GM18867 (cell line): ENCODE results near the gene UXS1.

Source experiments
- ATAC-seq: cut with Tn5 transposase; IDR thresholded peaks from one replicate; pipeline ENCODE4 v1.9.1; 2021; ENCODE audit warnings: mild to moderate bottlenecking, moderate library complexity; ENCODE audit not compliant: unreplicated experiment

Gene UXS1

DNA sequence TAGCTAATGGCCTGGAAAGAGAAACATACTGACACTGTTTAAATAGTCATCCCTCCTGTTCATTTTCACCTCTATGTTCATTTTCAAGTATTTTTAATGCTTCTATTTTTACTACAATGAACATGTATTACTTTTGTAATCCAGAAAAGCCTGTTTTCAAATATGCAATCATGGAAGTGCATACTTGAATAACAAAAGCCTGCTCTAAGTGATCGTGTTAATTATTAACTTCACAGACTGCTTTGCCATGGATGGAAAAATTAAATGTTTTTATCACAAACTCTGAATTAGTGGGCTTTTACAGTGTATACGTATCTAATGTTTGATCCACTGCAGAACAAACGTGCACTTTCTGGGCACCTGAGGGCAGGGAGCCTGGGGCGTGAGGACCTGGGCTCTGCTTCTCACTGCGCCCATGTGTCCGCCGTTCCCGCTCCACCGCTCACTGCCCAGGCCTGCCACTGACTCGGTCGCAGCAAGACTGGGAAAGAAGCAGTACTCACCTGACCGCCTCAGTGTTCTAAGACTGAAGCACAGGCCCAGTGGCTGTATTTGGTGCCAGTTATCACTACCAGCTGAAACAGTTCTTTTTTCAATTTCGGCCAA, 80.6 kb downstream of the UXS1 start:
- no peak for ATAC-seq

DNA sequence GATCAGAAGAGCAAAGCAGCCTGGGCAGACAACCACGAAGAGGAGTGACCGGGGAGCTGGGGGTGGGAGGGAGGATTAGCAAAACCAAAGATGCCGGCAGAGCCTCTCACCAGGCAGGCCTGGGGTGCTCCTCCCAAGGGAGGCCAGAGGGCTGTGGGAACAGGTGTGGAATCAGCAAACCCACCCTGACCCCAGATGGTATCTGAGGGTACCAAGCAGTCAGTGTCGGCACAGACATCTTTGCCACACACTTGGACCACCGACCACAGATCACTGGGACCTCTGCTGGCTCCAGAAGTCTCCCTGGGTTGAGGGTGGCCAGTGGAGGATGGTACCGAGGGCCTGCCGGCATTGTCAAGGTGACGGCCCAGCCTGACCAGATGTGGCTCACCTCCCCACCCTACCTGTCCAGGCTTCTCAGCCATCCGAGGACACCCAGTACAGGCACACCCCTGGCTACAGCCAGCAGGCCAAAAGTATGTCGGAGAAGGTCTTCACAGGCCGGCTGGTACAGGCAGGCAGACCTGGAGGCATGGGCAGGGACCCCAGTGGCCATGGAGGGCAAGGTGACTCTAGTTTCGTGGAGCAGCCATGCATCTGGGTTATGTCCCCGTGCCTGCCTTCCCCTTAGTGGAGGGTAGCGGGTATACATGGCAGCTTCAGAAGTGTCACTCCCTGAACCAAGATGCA, 82.1 kb downstream of the UXS1 start:
- no peak for ATAC-seq

DNA sequence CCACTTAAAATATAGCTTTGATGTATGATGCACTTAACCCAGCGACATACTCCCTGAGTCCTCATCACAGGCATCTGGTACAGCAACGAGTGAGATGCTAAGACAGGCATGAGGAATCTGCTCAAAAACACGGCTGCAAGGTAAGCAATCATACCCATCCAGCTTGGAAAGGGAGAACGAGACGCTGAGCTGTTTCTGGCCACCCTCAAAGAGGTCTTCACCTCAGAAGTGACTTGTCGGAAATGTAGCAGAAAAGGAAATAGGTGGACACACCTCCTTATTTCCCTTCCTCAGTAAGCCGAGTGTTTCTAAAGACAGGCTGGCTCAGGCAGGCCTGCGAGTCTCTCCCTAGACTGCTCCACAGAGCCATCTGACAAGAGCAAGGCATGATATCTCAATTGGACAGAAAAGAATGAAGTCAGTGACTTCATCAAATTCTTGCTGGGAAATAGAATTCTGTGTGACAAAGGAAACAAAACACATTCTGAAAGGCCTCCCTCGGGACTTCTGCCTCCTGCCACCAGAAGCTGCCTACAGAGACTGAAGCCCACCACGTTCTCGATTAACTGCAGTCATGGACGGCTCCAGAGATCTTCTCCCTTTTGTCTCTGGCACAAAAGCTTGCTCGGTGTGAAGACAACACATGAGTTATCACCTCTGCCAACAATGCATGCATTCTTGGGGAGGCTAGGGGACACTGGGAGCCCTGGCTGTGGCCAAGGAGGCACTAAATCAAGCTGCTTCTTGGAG, 84.3 kb downstream of the UXS1 start:
- ATAC-seq, result no peak

DNA sequence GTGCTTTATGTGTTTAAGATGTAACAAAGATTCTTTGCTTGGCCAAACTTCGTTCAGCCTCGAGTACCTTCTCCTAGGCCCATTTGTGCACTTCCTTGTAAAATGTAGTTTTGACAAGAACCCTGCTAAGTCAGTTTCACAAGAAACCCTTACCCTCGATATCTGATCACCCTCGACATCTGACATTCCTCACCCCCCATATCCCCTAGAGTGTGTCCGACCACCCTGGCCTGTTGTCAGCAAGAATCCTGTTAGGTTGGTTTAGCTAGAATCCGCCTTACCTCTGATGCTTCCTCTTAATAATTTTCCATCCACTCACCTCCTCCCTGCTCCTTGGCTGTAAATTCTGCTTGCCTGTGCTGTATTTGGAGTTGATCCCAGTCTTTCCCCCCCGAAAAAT, 85.3 kb downstream of the UXS1 start:
- no peak for ATAC-seq

DNA sequence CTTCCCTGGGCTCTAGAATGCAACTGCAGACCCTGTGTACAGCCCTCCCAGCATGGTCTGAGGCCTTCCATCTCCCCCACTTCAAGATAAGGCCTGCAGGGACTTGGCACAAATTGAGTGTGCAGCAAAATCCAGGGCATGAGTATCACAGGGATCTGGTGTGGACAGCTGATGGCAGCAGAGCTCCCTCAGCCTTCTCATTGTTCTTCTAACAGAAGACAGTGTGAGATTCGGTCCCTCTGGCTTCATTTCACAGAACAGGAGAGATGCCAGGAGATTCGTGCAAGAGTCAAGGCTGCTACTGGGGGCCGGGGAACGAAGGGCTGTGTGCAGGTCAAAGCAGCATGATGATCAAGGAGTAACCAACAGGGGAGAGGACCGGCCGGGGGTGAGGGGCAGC, 85.8 kb downstream of the UXS1 start:
- no peak for ATAC-seq

DNA sequence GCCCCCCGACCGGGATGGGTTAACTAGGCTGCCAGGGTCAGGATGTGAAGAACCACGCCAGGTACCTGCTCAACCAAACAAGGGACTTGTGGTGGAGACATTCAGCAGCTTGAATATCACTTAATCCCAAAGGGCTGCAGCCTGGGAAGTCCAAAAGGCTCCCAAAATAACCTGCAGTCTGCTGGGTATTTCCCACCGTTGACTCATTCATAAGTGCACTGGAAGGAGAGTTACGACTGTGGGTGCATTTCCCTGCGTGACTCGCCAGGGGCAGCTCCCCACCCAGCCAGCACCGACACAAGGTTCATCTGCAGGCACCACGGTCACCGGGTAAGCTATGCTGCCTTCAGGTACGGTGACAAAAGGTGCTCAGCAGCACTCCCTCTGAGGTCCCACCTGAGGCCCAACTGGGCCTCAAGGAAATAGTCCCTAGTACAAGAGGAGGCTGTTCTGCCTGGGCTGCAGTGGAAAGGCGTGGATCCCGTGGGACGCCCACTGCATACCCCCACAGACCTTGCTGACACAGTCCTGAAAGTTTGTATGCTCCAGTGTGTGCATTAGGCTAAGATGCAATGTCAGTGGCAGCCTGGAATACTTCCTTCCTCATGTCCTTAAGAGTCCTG, 86.5 kb downstream of the UXS1 start:
- ATAC-seq, result peak; percentile 66

DNA sequence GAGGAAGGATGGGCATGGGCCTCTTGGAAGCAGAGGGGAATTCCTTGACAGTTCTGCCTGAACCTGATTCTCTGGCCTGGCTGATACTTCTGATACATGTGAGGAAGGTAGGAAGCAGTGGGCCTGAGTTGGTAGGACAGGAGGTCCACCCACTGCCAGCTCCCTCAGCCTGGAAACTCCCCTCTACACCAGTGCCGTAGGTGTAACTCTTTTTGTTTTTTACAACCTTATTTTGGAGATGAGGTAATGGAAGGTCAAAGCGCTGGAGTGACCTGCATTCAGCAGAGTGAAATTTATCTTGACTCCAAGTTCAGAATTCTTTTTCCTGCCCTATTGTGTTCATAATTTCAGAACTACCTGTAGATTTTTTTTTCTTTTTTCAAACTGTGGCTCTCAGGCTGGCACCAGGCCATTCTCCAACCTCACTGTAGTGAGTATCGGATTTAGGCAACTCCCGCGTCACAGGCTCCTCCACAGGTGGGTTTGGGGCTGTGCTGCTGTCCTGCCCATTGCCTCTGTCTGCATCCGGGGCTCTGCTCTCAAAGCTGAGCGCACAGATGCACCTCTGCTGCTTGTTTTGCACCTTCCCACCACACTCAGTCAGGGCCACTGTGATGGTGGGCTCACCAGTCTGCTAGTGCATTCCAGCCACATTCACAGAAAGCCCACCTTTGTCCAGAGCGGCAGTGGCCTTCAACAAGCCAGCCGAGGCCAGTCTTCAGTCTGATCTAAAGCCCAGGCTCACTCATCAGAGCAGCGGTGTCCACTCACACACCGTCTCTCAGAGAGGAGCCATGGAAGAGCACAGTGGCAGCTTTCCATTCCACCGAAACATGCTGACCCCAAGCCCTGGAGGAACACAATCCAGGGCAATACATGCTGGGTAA, 87.2 kb downstream of the UXS1 start:
- no peak for ATAC-seq

DNA sequence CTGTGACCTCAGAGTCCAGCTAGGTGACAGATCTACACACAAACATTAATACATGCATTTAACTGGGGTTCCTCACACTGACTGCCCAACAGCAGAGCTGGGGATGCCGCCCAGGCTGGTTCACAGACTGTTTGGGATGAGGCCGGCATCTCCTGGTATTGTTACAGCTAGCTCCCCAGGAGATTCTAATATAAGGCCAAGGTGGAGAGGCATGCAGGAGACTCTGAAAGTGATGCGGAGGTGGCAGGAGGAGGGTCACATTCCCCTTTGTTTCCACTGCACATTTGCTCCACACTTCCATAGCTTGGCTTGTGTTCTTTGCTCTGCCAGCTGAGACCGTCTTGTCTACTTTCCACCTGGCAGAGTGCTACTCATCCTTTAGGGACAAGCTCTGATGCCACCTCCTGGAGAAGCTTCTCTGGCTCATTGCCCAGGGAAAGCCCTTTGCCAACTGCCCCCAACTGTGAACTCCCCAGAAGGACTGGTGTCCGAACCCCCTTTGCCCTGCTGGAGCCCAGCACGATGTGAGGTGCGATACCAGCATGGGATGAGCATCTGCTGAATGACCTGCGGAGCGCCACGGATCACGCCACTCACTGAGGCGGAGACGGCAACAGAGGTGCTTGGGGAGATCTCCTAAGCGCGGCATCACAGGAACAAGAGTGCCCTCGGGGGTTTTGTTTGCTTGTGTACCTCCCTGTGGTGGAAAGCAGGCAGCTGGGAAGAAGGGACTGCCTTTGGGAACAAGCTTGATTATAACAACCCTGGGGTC, 88.8 kb downstream of the UXS1 start:
- no peak for ATAC-seq

DNA sequence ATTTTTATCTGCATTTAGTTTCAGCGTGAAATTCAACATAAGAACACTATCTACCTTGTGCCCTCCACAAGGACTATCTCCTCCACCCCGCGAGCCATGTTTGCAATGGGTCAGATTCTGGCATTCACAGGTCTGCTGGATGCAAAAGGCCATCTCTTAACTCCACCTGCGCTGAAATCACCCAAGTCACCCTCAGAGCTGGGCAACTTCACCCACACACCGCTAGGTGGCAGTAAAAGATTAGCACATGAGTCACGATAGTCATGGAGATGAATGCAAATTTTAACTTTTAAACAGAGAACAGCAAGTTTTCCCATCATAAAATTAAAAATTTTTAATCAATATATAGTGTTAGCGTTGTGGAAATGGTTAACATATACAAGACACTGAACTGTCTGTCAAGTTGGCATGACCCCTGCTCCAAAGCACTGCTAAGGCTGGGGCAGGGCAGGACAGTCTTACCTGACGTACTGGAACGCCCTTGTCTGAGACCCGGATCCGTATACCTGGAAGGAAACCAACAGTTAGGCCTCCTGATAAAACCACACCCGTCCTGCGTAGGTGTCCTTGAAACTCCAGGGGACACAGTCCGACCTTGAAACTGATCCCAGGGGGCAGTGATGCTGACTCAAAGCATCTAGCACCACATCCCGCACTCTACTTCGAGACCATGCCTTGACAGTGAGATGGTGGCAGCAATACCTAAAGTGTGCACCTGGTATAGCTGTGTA, 89.6 kb downstream of the UXS1 start:
- ATAC-seq, result peak; percentile 63

DNA sequence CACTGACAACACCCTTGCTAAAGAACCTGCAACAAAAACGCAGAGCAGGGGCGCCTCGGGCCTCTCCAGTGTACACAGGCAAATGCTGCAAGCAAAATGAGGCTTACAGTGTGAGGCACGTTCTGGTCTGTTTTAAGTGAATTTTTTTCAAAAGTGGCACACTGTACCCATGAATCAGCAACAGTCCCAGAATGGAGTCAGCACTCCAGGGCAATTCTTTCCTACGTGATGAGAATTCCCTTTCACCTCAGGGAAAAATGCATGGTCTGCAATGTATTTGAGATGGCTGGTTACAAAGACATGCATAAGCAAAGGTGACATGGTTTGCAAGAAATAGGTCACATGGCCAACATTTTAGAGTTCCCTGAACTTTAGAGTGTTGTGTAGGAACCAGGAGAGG, 94.4 kb downstream of the UXS1 start:
- ATAC-seq, result no peak

DNA sequence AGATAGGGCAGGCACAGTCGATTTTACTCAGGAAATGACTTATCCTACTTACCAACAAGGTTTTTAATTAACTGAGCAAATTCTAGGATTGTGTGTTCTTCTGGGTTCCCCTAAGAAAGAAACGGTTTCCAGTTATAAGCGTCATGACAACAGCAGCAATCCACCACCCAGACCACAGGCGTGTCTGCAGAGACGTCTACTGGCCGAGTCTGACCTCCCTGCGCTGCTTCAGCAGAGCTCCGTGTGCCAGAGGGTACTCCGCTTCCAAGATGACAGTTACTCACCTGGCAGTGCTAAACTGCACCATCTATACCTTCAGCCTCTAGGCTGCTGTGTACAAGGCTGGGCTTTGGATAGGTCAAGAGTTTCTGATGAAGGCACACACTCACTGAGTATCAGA, 95.4 kb downstream of the UXS1 start:
- ATAC-seq, result no peak

DNA sequence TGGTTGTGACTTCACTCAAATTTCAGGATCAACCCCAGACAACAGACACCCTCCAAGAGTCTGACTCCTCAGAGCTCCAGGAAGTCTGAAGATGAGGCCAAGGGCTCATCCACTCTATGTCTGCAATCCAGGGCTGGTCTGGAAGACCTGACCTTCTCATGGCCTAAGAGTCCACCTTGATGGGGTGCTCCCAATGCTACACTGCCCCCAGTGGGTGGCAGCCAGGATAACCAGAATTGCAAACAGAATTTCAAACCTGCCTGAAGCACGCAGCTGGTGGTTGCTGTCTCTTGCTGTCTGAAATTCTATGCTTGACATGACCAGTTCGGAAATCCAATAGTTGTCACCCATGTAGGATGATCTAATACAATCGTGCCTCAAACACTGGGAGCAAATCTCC, 96.0 kb downstream of the UXS1 start:
- ATAC-seq, result no peak

DNA sequence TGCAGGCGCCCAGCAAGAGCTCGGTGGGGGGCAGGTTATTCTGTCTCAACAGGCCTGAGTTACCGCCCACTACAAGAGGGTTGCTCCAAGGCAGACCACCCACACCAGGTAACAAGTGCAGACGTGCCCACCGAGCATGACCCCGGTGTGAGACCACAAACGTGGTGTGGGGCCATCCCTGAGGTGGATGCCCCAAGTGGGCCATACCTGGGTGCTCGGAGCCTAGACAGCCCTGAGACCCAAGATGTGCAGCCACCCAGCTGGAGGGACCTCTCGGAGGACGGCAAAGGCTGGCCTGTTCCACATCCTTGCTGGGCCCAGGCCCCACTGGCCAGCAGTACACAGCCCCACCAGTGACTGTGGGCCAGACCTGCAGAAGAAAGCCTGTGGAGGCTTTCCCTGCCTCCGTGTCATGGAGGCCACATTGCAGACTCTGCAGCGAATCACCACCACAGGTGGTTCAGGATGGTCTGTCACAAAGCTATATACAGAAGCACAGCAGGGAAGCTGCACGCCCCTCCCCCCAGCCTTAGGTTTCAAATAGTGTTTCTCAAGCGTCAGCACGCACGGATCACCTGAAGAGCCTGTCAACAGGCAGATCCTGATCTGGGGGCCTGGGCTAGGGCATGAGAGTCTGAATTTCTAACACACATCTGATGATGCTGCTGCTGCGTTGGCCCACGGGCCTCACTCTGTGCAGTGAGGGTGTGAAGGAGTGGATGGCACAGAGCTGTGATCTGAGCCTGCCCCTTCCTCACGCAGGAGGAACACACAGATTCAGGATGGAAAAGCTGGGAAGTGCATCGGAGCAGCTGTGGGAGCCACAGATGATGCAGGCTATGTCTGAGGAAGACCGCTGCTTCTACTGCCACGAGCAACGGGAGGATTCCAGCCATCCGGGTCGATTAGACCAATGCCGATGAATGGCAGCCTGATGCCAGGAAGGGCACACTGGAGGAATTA, 96.8 kb downstream of the UXS1 start:
- no peak for ATAC-seq

DNA sequence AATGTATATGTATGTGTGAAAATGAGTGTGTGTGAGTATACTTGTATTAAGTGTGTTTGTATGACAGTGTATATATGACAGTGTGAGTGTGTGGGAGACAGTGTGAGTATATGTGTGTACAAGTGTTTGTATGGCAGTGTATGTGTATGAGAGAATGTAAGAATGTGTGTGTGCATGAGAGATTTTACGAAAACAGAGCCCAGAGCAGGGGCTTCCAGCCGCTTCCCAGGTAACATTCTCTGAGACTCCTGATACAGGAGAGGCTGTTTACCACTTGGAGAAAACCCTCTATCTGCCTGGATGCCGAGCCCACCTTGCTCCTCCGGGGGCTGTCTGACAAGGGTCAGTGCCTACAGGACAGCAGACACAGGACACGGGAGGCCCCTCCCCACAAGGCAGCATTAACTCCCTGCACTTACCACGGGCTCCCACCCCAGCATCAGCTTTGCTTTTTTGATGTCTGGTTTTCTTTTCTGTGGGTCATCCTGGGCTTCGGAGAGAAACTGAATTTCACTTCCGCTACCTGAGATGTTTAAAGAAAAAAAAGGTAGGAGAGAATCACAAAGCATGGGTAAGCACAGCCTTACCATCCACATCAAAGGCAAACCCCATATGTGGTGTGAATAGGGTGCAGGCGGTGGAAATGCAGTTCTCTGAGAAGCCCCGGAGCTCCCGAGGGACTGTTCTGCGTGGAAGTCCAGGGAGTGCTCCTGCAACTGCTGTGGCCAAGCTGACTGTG, 97.6 kb downstream of the UXS1 start:
- no peak for ATAC-seq

DNA sequence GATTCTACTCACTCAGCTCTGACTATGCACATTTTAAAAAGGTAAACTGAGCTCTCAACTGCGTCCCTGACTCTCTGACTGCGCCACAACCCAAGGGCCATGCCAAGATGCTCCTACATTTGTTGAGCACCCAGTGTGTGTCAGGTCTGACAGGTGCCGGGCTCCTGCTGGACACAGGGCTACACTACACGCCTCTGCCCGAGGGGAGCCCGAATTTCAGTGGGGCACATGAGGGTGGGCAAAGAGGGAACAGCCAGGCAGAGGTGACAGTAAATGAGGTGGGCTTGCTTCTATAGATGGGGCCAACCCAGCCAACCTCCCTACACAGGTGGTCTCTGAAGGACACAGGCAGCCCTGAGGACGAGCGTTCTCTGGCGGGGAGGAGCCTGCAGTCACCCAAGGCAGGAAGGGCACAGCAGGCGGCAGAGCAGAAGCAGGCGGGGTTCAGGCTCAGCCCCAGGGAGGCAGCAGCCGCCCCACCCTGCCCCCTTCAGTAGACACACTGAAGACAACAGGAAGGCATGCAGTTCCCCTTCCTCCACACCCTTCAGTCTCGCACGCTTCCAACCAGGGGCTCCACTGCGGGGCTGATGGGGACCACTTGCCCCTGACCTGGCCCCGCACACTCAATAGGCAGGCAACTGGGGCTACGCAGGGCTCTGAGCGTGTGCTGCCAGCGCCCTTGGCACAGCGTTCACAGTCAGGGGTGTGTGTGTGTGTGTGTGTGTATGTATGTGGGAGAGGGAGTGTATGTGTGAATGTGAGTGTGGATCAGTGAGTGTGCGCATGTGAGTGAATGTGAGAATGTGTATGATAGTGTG, 98.4 kb downstream of the UXS1 start:
- ATAC-seq, result no peak

DNA sequence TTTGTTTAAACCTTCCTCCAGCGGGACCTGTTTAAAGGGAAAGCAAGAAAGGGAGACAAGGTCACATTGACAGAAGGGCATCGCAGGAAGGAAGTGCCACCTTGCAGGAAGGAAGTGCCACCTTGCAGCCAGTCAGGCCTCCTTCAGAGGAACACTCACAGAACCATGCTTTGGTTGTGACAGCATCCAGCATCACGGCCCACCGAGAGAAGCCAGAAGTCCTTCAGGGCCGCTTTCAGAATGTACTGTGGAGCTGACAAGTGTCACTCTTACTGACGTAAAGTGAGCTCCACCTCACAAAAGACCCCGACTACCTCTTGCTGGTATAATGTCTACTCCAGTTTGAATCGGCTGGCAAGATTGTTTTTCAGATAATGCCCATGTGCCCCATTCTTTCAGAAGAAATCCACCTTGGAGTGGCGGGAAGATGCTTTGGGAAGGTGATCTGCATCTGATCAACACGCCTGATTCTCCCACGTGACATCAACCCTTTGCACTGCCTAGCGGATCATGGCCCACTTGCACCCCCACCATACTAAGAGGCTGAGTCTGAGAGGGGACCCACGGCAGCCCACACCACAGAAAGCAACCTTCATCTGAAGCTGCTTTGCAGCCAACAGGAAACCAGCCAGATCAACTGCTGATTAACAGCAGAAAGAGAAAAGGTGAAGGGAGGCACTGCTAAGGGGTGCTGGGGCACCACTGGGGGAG, 99.8 kb downstream of the UXS1 start:
- no peak for ATAC-seq
